Stimulated activated CD4-positive, alpha-beta T cell treated with anti-CD3 and anti-CD28 coated beads, Interleukin-1b, Interleukin-23, amount 100 ng/mL, for 4 hours (primary cell): ENCODE results near the gene CD53.
"Not testable (repeated sequence)": the region's sequence is repeated elsewhere in the genome, so short reads cannot be mapped to it uniquely, and the experiment has no call there.

Source experiments
- DNase-seq, 2 donors: peaks; one replicate each; pipeline ENCODE4 v3.0.0-alpha.2; 2020; ENCODE audit warnings: low read depth in 2 of 2

CD53 gene

DNA sequence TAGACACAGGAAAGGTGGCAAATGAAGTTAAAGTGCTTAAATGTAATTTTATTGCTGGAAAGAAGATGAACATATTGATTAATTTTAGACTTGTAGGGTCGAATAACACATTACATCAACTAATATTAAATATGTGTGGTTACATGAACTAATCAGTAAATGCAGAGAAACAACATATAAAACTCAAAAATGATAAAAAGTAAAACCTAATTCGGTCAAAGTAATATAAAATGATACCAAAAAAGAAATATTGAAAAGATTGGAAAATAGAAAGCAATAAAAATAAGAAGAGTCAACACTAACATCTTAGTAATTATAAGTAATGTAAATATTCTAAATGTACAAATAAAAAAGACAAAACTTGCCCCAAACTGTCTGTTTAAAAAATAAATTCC, 43.3 kb downstream of the CD53 start:
- DNase-seq: no peak

DNA sequence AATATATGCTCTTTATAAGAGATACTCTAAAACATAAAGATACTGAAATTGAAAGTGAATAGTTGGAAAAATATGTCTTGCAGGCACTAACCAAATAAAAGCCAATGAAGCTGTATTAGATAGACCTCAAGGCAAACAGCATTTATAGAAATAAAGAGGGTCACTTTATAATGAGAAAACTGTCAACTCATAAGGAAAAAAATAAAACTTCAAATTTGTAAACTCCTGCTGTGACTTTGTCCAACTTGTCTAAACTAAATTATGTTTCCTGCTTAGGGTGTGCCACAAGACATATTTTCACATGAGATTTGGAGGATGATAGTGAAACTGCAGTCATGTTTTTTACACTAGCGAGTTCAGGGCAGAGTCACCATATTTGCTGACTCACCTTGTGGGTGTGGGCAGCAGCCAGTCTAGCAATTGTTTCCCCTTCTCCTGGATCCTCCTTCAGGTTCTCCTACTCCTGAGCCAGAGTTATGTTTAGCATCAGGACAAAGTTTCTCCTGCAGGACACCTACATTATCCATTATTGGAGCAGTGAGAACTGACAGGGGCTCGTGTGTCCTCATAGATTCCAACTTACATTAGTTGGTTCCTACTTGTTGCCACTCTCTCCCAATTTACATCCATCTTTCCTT, 43.8 kb downstream of the CD53 start:
- DNase-seq: no peak

DNA sequence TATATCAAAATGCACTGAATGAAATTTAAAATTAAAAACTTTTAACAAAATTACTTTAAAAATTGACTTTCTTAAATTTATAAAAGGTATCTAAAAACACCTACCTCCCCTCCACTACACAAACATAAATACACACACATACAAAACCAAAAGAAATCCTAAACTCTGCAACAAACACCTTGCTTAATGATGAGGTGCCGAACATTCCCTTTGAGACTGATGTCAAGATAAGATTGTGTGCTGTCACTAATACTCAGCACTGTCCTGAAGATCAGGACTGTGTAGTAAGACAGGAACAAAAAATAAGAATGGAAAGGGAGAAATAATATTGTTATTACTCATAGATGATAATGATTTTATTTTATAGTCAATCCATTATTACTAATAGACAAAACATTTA, 45.1 kb downstream of the CD53 start:
- no peak for DNase-seq

DNA sequence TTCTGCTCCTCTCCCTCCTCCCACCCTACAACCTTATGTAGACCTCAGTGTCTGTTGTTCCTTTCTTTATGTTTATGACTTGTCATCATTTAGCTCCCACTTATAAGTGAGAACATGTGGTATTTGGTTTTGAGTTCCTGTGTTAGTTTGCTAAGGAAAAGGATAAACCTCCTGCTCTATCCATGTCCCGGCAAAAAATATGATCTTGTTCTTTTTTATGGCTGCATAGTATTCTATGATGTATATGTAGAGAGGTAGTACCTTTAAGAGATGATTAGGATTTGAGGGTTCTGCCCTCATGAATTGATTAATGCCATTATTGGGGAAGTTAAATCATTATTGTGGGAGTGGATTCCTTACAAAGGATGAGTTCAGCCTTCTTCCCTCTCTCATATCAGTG, 49.0 kb downstream of the CD53 start:
- DNase-seq: no peak

DNA sequence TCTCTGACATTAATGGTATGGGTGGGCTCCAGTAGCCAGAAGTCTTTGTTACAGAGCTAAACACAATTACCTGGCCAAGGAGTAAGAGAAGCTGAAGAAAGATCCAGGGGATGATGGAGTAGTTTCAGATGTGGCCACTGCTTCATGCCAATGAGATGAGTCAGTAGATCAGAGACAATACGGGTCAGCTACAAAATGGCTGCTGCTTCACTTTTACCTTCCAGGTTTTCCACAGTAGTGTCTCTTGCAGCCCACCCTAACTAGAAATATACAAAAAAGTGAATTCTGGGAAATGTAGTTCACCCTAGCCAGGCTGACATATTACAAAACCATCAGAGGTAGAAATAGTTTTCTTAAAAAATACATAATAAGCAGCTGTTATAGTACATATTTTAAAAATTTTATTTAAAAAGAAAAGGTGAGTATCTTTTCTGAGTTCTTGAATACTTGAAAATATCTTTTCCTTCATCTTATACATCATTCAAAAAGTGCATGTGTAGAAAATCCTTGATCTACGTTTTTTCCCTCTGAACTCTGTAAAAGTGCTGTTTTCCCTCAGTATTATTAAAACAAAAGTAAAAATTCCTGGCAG, 54.6 kb downstream of the CD53 start:
- DNase-seq: no peak

DNA sequence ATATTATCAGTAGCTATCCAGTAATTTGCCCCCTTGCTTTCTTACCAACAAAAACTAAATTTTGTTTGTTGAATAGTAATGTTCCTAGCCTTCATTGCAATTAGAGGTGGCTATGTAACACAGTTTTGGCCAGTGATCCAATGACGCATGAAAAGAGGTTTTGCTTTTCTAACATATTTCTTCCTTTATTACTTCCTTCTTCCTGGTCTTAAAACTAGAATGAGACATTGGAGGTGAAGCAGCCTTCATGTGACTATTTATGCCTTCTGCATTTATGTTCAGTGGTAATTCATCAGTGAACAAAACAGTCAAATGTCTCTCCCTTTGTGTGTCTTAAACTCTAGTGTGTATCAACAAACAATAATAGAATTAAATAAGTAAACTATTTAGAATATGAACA, 55.2 kb downstream of the CD53 start:
- no peak for DNase-seq

DNA sequence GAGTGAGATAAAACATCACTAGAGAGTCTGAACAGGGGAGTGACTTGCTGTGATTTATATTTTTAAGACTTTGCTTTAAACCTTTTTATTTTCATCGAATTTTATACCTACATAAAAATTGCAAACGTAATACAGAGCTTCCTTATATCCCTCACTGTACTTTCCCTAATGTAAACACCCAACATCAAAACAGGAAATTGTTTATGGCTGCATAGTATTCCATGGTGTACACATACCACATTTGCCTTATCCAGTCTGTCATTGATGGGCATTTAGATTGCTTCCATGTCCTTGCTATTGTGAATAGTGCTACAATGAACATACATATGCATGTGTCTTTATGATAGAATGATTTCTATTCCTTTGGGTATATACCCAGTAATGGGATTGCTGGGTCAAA, 56.0 kb downstream of the CD53 start:
- no peak for DNase-seq

DNA sequence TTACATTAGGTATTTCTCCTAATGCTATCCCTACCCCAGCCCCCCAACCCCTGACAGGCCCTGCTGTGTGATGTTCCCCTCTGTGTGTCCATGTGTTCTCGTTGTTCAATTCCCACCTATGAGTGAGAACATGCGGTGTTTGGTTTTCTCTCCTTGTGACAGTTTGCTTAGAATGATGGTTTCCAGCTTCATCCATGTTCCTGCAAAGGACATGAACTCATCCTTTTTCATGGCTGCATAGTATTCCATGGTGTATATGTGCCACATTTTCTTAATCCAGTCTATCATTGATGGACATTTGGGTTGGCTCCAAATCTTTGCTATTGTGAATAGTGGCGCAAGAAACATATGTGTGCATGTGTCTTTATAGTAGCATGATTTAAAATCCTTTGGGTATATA, 58.1 kb downstream of the CD53 start:
- DNase-seq: not testable (repeated sequence)

DNA sequence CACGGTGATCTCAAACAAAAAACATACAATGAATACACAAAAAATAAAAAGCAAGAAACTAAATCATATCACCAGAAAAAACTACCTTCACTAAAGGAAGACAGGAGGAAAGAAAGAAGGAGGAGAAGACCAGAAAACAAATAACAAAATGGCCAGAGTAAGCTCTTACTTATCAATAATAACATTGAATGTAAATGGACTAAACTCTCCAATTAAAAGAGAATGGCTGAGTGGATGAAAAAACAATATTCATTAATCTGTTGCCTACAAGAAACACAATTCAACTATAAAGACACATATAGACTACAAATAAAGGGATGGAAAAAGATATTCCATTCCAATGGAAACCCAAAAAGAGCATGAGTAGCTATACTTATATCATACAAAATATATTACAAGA, 63.6 kb downstream of the CD53 start:
- no peak for DNase-seq

DNA sequence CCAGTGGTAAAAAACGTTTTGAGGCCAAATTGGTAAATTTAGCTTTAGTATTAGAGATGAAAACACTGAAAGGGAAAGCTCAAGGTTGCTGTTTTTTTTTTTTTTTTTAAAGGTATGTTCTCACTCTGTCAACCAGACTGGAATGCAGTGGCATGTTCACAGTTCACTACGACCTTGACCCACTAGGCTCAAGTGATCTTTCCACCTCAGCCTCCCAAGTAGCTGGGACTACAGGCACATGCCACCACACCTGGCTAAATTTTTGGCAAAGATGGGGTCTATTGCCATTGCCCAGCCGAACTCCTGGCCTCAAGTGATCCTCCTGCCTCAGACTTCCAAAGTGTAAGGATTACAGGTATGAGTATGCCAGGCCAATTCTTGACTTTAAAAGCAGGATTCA, 71.9 kb downstream of the CD53 start:
- DNase-seq: no peak

DNA sequence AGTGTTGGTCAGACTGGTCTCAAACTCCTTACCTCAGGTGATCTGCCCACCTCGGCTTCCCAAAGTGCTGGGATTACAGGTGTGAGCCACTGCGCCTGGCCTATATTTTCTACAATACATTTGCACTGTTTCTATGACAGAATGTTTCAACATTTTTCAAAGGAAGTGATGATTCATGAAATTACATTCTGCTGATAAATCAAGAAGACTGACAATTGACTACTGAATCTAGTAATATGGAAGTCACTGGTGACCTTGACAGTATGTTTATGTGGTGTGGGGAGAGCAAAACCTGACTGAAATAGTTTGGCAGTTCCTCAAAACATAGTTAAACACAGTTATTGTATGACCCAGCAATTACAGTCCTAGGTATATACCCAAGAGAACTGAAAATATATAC, 72.7 kb downstream of the CD53 start:
- no peak for DNase-seq

DNA sequence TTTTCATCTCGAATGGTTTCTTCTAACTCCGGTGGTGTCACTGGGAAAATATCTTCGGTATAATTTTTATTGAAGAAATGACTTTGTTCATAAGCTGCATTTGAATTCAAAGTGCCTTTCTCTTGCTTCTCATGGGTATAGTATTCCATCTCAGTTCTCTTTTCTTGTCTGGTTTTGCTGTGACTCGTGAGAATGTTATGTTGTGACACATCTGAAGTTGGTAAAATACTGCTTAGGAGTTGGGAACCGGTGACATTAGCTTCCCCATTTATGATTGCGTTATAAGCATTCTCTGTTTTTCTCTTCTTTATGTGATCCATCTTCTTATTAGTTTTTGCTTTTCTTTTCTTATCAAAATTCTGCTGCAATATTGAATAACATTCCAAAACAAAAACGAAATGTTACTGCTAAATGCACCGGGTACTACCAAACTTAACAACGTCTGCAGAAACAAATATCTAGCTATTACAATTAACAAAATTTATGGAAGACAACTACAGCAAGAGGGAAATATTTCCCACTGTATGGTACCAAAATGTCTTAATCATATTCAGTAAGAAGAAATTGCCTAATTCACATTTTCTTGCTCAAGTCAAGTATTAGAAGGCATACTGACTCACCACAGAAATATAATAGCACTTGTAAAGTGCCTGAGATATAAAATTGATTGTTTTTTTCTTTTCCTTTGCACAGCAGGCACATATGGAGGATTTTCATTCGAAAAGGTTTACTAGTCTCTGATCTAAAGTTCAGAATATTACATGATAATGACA, 75.3 kb downstream of the CD53 start:
- no peak for DNase-seq
